CD4-positive, alpha-beta T cell treated with Interleukin-17A for 1 hour (primary cell): ENCODE measurements around the gene CXCL3.

ENCODE experiments used
- DNase-seq: peaks from one replicate; pipeline ENCODE4 v3.0.0-alpha.2; 2020

The CXCL3 gene

DNA sequence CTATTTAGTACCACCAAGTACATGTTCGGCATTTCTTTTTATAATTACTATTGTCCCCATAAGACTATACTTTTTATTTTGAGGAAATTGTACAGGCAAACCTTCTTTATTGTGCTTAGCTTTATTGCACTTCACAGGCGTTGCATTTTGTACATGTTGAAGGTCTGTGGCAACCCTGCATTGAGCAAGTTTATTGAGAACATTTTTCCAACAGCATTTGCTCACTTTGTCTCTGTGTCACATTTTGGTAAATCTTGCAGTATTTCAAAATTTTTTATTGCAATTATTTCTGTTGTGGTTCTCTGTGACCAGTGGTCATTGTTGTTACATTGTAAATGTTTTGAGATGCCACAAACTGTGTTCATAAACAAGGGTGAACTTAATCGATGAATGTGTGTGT is 29.2 kb downstream of the CXCL3 start:
- no peak for DNase-seq

DNA sequence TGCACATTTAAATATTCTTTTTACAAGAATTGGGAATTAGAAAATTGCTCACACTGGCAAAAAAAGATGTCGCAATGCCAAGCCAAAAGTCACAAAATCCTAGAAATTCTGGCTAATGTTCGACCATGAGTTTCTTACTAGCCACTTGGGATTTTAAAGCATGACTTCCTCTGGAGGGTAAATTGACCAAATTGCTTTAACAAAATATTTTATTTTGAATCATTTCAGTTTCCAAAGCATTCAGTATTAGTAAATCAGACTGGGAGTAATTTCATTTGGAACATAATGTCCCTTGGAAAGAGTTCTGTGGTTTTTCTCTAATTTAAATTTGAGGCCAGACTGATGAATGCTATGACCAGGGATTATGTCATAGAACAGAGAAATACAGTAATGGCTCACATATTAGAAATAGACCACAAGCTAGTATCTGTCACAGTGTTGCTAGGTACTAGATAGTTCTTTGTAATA is 32.4 kb downstream of the CXCL3 start:
- no peak for DNase-seq

DNA sequence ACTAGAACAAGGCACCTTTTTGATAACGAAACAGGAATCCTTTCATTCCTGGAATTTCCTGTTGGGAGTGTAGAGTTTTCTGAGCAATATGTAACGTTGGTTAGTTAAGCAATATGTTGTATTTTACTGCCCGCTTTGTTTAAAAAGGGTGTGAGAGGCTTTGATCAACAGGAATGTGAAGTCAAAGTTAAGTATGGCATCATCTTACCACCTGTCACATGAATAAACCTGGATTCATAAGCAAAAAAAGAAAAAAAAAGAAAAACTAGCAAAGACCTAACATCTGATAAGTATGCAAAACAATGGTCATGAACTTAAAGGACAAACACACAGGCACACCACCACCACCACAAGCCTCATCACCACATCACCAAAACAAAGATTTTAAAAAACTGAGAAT is 33.0 kb downstream of the CXCL3 start:
- no peak for DNase-seq

DNA sequence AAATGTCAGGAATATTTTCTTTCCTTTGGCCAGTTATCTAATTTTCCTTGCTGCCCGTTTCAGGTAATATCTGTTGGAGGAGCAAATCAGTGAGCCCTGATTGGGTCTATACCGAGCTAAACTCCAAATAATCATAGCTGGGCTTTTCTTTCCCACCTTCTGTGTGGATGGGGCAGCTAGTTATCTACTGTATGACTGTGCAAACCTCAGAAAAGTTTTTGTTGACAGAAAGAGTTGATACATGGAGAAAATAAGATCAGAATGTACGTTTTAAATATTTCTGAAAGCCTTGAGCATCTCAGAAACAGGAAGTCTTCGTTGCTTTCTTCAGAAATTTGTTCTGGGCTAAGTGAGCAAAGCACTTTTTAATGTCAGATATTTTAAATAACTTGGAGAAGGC is 33.8 kb downstream of the CXCL3 start:
- no peak for DNase-seq

DNA sequence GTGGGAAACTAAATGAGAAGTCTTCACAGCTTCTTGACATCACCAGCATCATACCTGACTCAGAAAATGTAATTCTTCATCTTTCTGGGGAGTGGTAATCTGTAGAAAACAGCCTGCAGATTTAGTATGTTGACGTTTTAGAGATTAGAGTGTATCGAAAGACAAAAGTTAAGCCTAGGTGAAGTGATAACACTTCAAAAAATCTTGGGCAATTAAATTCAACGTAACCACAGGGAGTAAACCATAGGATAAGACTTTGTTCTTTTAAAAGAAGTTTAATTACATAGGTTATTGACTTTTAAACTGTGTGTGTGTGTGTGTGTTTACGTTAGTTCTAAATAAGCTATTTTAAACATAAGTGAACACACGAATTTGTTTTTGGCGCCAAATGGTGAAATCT is 38.2 kb downstream of the CXCL3 start:
- DNase-seq: no peak

DNA sequence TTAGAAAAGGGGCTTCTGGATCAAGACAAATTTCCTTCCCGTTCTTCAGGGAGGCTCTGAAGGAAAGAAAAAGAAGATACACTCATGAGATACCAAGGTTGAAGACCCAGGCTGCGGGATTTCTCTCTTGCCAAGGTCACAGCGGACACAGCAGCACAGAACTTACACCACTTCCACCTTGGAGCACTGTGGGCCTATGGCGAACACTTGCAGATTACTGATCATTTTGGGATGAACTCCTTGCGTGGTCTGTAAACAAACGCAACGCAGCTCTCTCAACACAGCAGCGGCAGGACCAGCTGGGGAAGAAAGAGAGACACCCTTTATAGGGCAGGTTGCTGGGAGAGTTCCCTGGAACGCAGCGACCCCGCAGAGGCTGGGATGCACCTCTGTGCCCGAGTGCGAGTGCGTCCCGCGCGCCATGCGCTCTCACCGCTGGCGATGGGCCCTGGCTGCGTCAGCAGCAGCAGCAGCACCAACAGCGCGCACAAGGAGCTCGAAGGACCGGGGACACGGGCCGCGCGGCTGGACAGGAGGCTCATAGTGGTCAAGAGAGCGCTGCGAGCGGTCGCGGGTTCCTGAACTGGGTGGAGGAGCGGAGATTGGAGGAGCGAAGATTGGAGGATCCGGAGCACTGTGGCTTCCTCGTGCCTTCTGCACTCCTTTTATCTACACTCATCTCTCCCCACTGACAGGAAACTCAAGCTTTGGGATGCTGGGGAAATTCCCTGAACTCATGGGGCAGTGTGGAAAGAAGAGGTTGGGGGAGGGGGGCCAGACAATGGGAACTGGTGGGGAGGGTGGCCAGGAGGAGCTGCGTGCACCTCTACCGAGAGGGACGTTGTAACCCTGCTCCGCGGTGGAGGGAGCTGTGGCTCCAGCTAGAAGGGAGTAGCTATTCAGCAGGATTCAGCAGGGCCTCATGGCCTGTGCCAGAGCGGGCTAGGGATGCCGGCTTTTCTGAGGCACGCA is 40.2 kb downstream of the CXCL3 start, which contains the start of gene CXCL5:
Gene CXCL5, minus strand, starts transcription at position 638 of the 972 bp plus-strand sequence. Its CDS starts 96 bp downstream, at position 542.
- no peak for DNase-seq

DNA sequence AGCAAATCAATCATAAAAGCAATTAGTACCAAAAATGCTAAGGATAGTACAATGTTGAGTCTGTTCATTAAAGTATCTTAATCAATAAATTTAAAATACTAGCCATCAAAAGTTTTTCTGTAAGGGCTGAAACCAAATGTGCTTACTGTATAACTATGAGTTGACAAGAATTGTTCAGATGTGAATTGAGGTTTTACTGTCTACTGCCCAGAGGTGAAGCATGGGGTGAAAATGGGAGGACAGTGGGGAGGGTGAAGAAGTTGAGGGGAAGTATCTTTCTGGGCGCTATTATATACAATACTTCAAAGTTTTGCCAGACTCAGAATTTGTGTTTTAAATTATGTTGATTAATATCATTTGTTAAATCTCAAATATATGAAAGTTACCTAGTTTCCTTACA is 46.4 kb downstream of the CXCL3 start:
- no peak for DNase-seq

DNA sequence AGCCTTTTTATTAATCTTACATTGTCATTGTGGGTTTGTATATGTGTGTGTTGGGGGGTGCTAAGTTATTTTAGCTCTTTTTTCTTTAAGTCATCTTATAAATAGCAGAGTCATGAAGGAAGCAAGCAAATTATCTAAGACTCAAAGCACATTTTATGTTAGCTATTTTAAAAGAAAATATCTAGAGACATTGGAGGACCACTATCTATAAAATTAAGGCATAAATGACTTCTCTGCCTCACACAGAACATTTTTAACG is 46.8 kb downstream of the CXCL3 start:
- no peak for DNase-seq

GRCh38 chr4:73990988-73991741 is 47.3 kb downstream of the CXCL3 start:
- DNase-seq: no peak

DNA sequence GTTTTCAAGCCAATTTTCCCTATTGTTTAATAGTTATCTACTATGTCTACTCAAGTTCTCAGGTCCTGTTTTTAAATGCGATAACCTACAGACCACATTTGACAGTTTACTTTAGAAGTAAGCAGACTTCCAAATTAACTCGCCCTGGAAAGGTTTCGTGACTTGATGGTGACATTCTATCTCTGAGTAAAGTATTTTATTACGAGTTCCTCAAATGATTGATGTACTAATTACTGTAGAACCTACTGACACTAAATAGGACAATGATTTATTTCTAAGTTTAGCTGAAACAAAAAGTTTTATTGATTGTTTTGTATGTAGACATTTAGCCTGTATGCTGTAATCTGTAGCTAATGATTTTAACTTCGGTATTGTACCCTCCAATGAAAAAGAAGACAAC is 48.6 kb downstream of the CXCL3 start:
- no peak for DNase-seq

GRCh38 chr4:73989031-73989430 is 49.5 kb downstream of the CXCL3 start:
- no peak for DNase-seq

DNA sequence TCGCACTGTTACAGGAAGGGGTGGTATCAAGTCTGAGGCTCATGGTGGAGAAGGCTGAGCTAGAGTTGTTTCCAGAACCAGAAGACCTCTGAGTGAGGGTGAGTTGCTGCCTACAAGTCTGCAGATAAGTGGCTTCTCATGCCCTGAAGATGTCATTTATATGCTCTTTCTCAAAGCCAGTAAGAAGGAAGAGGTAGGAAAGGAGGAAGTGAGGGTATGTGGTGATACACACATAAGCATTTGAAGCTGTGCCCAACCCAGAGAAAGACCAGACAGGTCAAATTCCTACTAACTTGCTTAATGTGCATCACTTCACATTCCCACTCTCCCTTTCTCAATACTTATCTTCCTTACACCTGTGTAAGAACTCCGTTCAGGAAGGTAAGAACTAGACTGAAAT is 50.4 kb downstream of the CXCL3 start, which contains the start of gene PPBP:
Gene PPBP, minus strand, starts transcription at position 130 of the 400 bp plus-strand sequence. Its CDS starts 87 bp downstream, at position 43.
- no peak for DNase-seq
